Neural crest cell (in vitro differentiated cells): ENCODE data around the gene B3GLCT. TPM values are rescaled to one million over a fixed set of nuclear protein-coding genes. Genes with fewer than 3 reads are reported as not detected.

Experiments
- DNase-seq: peaks from one replicate; pipeline ENCODE4 v3.0.0; 2021; ENCODE audit warnings: low read depth, mixed read lengths, low spot score
- H3K27ac Mint-ChIP-seq: one replicate; pipeline ENCODE4 v1.8.0; 2021; ENCODE audit warnings: mild to moderate bottlenecking, mixed read lengths; ENCODE audit not compliant: unreplicated experiment
- H3K27me3 Mint-ChIP-seq: 2 replicates; pipeline ENCODE4 v1.8.0; 2021; ENCODE audit warnings: low read depth, mild to moderate bottlenecking, mixed read lengths
- H3K36me3 Mint-ChIP-seq: 2 replicates; pipeline ENCODE4 v1.8.0; 2021; ENCODE audit warnings: low read depth, mild to moderate bottlenecking, mixed read lengths
- H3K4me1 Mint-ChIP-seq: 2 replicates; pipeline ENCODE4 v1.8.0; 2021; ENCODE audit warnings: mixed read lengths
- H3K4me3 Mint-ChIP-seq: one replicate; pipeline ENCODE4 v1.8.0; 2021; ENCODE audit warnings: mild to moderate bottlenecking, mixed read lengths
- H3K9me3 Mint-ChIP-seq: 2 replicates; pipeline ENCODE4 v1.8.0; 2021; ENCODE audit warnings: mixed read lengths
- CTCF ChIP-seq: fragments of 200-600 bp; sonication (generic); conservative IDR thresholded peaks from 2 replicates; pipeline ENCODE4 v1.5.0; 2021; ENCODE audit warnings: antibody characterized with exemption, mild to moderate bottlenecking
- total RNA-seq: library from RNA; stranded (reverse); gene quantifications from 2 replicates; pipeline ENCODE4 v1.2.1, GENCODE V29; 2021

The B3GLCT gene
- total RNA-seq, 1 donor from 2014 or later, result 16.8 TPM

DNA sequence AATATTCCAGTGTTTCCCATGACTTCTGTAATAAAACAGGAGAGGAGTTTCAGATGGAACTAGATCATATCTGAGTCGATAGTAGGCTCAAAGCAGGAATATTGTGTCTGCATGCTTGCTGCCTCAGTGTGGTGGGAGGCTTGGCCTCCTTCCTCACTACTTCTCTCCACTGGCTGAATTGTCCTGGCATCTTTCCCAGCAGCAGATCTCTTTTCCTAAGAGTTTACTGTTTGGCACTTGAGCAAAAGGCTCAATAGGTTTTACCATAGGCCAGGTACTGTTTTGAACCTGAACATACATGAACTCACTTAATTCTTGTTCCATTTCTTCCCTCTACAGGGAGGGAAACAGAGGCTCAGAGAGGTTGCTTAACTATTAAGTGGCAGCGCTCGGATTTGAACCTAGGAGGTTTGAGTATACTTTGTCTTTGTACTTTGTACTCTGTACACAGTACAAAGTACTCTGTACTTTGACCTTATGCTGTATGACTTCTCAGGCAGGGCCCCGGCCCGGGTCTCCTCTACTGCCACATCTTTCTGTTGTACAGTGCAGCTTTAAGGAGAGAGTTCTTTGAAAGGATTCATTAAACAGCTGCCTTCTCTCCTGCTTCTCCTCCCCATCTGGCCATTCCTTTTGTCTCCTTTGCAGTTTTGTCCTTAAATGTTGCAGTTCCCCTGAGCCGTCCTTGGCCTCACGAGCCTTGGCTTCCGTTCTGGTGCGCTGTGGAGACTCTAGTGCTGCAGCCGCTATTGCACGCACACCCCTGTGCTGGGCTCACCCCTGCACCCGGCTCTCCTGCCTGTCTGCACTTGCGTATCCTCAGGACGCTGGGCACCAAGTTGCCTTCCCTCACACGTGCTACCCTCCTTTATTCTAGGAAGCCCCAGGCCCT lies 8.1 kb downstream of the B3GLCT start:
- Mint-ChIP-seq H3K27ac (no peak overlapping the region), H3K9me3 (no peaks in the 10 kb centered on the region), H3K36me3 (no peaks in the 10 kb centered on the region), H3K4me1 (peaks cover 45% of the 10 kb centered on the region), H3K4me3 (no peak overlapping the region), H3K27me3 (no peaks in the 10 kb centered on the region)
- no peak for TF ChIP-seq CTCF
- no peak for DNase-seq

DNA sequence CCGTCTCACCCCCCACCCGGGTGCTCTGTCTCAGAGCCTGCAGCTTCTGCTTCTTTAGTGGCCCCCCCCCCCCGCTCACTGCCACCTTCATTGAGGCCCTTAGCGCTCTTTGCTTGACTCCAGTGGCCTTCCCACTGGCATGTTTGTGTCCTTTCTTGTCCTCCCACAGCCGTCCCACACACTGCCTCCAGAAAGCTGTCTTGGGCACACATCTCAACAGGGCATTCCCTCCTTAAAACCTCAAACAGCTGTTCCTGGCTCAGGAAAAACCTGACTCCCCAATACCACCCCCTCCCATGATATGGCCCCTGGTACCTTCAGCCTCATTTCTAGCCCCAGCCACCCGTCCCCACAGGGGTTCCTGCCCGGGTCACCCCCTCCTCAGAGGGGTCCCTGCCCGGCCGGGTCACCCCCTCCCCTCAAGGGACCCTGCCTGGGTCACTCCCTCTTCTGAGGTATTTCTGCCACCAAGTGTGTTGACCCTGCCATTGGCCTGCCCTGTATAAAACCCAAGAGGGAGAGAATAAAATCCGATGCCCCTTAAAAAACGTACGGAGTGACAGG lies 8.9 kb downstream of the B3GLCT start:
- Mint-ChIP-seq H3K36me3 (no peaks in the 10 kb centered on the region), H3K27ac (peak overlapping the region; percentile 8), H3K4me3 (peak overlapping the region; percentile 20), H3K27me3 (no peaks in the 10 kb centered on the region), H3K4me1 (peaks cover 45% of the 10 kb centered on the region), H3K9me3 (no peaks in the 10 kb centered on the region)
- DNase-seq, result no peak
- TF ChIP-seq CTCF, result no peak

DNA sequence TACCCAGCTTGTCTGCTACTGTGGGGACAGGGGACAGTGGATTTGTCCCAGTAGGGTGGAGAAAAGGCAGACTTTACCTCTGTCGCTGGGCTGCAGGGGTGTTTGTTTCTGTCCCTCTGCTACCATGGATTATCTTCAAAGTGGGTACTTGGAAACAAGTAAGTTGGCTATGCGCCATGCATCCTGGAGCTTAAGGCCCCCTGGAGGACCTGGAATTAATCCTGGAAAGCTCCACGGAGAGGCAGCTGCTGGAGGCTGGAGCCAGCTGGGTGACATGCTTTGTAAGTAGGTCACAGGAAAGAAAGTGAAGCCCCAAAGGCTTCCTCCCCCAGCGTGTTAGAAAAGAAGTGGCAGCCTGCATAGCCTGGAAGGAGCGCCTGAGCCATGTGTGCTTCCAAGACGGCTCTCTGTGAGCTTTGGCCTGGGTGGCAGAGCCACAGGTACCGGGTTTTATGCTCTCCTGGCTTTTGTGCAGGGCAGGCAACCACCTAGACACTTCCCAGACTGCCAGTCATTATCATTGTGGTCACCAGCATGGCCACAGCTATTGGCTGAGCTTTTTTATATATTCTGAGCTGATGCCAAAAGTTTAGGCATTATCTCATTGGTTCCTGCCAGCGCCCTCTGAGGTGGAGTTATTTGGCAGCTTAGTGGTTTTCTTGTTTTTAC lies 9.5 kb downstream of the B3GLCT start:
- no peak for DNase-seq
- no peaks in the 10 kb centered on the region for H3K27me3 Mint-ChIP-seq
- H3K4me3 Mint-ChIP-seq, result peak overlapping the region; percentile 20
- no peak for TF ChIP-seq CTCF
- H3K36me3 Mint-ChIP-seq, result no peaks in the 10 kb centered on the region
- no peaks in the 10 kb centered on the region for H3K9me3 Mint-ChIP-seq
- peaks cover 42% of the 10 kb centered on the region for H3K4me1 Mint-ChIP-seq
- peak overlapping the region; percentile 8 for H3K27ac Mint-ChIP-seq

DNA sequence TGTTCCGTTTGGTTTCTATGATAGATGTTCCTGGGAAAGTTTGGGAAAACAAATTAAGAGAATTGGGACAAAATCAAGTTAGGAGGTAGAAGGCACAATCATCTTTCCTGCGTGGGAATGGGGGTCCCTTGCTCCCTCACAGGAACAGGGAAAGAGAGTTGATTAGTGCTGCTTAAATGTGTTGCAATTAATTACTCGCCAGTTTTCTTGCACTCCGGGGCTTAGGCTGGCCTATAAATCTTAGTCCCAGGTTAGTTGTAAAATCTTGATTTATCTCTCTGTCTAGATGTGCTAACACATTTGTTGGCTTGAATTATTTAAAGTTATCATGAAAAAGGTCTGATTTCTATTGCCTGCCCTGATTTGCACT lies 10.1 kb downstream of the B3GLCT start:
- no peak for TF ChIP-seq CTCF
- no peaks in the 10 kb centered on the region for H3K27me3 Mint-ChIP-seq

GRCh38 chr13:31213651-31214289 lies 14.0 kb downstream of the B3GLCT start:
- no peak for TF ChIP-seq CTCF
- DNase-seq, result no peak
- Mint-ChIP-seq H3K27me3 (no peaks in the 10 kb centered on the region), H3K27ac (no peak overlapping the region), H3K4me3 (no peak overlapping the region), H3K36me3 (peaks cover 13% of the 10 kb centered on the region), H3K4me1 (peaks cover 15% of the 10 kb centered on the region), H3K9me3 (peaks cover 9% of the 10 kb centered on the region)

More for the DNA sequence above, 10.1 kb downstream of the B3GLCT start:
- H3K4me1 Mint-ChIP-seq, result peaks cover 37% of the 10 kb centered on the region
- no peak overlapping the region for H3K4me3 Mint-ChIP-seq
- no peaks in the 10 kb centered on the region for H3K9me3 Mint-ChIP-seq
- DNase-seq, result no peak
- no peaks in the 10 kb centered on the region for H3K36me3 Mint-ChIP-seq
- H3K27ac Mint-ChIP-seq, result no peak overlapping the region
